ENCODE data around the gene YDJC.

DNA sequence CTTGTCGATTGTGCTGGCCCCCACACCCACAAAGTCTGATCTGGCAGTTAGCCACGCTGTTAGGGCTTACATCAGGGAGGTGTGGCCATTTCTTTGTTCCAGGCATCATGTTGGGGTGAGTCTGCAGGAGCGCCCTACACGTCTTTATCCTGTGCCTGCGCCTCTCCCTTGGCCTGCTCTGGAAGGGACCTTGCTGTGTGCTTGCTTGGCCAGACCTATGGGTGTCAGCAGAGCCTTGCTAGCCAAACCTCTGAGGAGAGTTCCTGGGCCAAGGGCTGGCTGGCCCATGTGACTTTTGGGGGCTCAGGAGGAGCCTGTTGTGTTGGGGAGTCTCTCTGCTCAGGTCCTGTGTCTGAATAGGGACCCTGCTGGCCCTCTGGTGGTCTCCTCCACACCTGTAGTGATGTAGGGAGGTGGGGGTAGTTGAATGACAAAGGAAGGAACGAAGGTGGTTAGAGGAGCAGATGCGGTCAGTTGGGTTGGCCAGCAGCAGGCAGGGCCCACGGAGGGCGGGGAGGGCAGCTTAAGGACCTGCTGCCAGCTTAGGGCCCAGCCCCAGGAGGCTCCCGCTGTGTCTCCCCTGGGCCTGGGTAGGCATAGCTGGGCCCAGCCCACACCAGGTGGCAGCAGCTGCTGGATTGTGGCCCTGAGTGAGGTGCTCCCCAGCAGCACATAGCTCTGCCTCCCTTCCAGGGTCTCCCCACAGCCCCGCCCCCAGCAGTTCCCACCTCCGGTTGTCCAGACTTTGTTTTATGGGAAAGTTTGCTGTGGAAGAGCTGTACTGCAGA lies 43.9 kb upstream of the YDJC start:
- TF ChIP-seq, protein P1, sequence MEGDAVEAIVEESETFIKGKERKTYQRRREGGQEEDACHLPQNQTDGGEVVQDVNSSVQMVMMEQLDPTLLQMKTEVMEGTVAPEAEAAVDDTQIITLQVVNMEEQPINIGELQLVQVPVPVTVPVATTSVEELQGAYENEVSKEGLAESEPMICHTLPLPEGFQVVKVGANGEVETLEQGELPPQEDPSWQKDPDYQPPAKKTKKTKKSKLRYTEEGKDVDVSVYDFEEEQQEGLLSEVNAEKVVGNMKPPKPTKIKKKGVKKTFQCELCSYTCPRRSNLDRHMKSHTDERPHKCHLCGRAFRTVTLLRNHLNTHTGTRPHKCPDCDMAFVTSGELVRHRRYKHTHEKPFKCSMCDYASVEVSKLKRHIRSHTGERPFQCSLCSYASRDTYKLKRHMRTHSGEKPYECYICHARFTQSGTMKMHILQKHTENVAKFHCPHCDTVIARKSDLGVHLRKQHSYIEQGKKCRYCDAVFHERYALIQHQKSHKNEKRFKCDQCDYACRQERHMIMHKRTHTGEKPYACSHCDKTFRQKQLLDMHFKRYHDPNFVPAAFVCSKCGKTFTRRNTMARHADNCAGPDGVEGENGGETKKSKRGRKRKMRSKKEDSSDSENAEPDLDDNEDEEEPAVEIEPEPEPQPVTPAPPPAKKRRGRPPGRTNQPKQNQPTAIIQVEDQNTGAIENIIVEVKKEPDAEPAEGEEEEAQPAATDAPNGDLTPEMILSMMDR (IDR thresholded peaks at IDR 0.05) = no peak
- no peak for TF ChIP-seq POLR2A (IDR thresholded peaks at IDR 0.05)

All from thyroid gland (tissue), 4 donors.